GM10847 (cell line): Measurements from ENCODE around the gene ZNF891.
A peak's percentile ranks its signal among the peaks of the same experiment; 100 is the strongest.

Experiments used
- POLR2A ChIP-seq: IDR thresholded peaks from 2 replicates; pipeline ENCODE4 v1.6.1; 2011; ENCODE audit not compliant: insufficient read length; ENCODE audit errors: extremely low read depth

ZNF891 gene

DNA sequence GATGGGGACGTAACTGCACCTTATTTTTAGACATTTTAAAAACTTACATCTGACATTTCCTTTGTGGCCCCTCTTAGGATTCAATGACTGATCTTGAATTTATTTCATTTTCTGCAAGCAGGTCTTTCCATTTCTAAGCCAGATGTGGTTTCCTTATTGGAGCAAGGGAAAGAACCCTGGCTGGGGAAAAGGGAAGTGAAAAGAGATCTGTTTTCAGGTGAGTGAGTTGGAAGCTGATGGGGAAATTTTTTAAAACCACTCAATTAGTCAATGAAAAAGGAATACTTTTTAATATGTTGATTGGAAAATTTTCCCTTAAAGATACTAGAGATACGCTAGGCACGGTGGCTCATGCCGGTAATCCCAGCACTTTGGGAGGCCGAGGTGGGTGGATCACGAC is 46.7 kb downstream of the ZNF891 start:
- TF ChIP-seq POLR2A: no peak

DNA sequence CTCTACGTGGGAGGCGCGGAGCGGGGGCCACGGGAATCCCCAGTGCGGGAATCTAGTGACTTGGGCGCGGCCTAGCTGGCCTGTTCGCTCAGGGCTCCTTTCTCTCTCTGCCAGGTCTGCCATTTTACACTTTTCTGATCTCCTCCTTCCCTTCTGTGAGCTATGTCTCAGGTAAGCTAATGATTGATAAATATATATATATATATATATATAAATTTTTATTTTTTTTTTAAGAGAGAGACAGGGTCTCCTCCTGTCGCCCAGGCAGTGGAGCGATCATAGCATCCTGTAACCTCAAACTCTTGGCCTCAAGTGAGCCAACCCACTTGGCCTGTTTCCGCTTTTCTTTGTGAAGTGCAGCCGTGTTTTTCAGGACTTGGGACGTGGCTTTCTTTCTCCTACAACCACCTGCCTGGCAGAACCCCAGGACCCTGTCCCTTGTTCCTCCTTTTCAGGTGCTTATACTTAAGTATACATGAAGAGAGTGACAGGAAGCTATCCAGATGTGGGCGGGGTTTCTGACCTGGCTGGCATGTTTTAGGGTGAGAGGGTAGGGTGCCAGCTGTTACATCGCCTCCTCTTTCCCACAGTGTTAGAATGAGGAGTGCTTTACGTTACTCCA is 48.8 kb downstream of the ZNF891 start:
- TF ChIP-seq POLR2A: no peak

DNA sequence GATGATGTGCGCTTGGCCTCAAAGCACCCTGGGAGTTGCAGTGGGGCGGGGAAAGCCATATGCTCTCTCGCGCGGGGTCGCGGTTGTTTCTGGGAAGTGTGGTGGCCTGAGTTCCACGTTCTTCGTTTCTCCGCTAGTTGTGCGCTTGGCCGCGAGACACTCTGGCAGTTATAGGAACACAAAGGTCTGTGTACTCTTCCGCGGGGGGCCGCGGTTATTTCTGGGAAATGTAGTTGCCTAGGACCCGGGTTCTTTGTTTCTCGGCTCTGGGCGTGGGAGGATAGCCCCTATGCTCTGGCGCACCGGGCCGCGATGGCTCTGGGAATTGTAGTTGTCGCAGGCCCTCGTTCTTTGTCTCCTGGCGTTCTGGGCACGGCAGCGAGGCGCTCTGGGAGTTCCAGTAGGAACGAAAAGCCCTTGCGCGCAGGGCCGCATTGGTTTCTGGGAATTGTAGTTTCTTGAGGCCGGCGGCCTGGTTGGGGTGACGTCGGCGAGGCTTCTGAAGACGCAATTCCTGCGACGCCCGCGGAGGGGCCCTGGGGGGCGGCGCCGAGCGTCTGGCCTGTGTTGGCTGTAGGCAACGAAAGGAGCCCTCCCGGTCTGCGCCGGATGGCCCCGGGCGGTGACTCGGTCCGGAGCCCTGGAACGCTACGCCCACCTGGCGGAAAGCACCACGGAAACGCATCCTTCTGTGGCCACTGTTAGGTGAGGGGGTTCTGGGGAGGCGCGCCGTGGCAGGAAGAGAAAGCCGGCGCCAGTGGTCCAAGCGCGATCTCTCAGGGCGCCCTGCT is 49.5 kb downstream of the ZNF891 start, which contains the start of gene ZNF140:
Gene ZNF140, plus strand, starts transcription at position 556 of the 791 bp plus-strand sequence. CDS start 398 bp downstream, outside the sequence.
- peak; percentile 54 for TF ChIP-seq POLR2A

DNA sequence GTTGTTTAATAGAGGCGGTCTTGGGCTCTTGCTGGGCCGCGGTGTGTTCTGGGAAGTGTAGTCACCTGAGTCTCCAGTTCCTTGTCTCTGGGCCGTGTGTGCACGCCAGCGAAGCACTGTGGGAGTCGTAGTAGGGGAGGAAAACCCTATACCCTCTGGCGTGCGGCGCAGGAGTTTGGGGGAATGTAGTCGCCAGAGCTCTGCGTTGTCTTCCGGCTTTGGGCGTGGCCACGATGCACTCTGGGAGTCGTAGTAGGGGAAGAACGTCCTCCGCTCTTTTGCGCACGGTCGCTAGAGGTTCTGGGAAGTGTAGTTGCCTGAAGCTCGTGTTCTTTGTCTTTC is 50.1 kb downstream of the ZNF891 start:
- TF ChIP-seq POLR2A: peak; percentile 5

DNA sequence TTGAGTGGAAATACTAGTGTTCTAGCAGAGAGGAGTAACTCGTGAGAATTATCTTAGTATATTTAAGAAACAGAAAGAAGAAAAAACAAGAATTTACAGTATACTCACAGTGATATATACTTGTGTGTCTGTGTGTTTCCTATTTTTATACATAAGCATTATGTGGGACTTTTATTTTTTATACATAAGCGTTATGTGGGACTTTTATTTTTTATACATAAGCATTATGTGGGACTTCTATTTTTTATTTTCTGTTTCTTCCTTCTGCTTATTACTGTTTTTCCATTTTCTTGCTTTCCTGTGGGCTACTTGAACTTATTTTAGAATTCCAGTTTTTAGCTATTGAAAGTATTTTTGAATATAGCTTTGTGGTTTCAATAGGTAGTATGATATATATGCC is 56.2 kb downstream of the ZNF891 start:
- TF ChIP-seq POLR2A: no peak

DNA sequence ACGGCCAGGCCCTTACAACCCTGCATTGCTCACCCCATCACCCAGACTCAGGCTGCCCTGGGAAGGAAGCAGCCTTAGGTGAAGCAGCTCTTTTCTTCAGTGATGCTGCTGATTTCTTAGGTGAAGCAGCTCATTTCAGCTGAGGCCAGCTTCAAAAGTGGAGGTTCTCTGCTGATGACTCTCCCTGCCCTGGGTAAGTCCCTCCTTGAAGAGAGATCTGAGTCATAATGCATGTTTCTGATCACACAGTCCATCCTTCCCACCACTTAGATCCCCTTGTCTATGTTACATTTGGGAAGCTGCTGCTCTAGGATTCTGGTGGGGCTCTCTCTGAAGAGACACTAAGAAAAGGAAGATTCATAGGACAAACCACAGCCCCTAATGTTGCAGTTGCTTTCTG is 66.5 kb downstream of the ZNF891 start:
- no peak for TF ChIP-seq POLR2A

DNA sequence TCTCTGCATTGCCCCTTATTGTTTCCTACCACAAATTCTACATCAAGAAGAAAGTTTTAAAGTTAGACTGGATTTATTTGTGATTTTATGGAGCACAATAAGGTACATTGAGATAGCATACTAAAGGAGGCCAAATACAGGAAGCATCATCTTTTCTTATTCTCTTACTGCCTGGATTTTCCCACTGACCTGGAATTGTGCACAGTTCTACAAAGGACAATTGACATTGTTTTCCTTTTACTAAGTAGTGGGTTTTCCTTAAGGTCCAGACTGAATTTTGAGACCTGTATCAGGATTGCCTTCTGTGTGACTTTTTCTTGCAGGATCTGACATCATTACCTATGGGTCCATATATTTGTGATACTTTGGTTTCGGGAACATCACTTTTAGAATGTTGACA is 68.1 kb downstream of the ZNF891 start:
- TF ChIP-seq POLR2A: no peak

DNA sequence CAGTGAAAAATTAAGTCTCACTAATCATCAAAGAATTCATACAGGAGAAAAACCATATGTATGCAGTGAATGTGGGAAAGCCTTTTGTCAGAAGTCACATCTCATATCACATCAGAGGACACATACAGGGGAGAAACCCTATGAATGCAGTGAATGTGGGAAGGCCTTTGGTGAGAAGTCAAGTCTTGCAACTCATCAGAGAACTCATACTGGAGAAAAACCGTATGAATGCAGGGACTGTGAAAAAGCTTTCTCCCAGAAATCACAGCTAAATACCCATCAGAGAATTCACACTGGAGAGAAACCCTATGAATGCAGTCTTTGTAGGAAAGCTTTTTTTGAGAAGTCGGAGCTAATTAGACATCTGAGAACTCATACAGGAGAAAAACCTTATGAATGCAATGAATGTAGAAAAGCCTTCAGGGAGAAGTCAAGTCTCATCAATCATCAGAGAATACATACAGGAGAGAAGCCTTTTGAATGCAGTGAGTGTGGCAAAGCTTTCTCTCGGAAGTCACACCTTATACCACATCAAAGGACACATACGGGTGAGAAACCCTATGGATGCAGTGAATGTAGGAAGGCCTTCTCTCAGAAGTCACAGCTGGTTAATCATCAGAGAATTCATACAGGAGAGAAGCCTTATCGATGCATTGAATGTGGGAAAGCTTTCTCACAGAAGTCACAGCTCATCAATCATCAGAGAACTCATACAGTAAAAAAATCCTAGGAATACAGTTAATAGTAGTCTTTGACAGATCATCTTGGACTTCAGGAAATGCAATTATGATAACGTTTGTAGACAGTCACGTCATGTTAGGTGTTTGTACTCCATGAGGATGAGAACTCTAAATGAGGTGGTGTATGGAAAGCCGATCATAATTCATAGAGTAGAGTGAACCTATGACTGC is 71.6 kb downstream of the ZNF891 start:
- no peak for TF ChIP-seq POLR2A

DNA sequence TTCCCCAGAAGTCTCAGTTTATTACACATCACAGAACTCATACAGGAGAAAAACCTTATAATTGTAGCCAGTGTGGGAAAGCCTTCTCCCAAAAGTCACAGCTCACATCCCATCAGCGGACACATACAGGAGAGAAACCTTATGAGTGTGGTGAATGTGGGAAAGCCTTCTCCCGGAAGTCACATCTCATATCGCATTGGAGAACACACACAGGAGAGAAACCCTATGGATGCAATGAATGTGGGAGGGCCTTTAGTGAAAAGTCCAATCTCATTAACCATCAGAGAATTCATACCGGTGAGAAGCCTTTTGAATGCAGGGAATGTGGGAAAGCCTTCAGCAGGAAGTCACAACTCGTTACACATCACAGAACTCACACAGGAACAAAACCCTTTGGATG is 72.6 kb downstream of the ZNF891 start:
- no peak for TF ChIP-seq POLR2A
